ENCODE measurements around the gene ZNF76.

The ZNF76 gene

DNA sequence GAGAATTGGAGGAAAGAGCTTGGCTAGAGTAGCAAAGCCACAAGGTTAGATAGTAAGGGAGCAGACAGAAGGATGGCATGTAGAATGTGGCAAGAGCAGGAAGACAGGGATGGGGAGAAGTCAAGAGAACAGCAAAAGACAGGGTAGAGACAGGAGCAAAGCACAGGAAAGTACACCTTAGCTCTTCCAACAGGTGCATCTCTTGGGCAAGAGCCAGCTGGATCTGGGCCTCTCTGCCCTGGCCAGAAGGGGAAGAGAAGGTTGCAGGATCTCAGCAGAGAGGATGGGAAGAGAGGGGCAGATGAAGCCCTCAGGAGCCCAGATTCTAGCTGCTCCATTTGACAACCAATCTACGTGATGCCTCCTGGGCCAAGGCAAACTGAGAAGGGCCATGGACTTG is 29.0 kb upstream of the ZNF76 start:
- no peak overlapping the region for H2BK5ac ChIP-seq (ENCODE audit: low read length)
- no peak overlapping the region for H3K56ac ChIP-seq (ENCODE audit: low read length)
- H3K36me3 ChIP-seq (ENCODE audit: control insufficient read depth, insufficient read depth, low read length), result no peaks in the 10 kb centered on the region
- H3K4ac ChIP-seq (ENCODE audit: low read depth, low read length), result no peak overlapping the region
- WGBS (ENCODE audit: extremely low coverage, insufficient coverage, low lambda C conversion rate), result no CpG with 5 or more reads among the region's 1 CpG
- H3K9ac ChIP-seq (ENCODE audit: low read length), result no peak overlapping the region
- no peak overlapping the region for H2BK120ac ChIP-seq (ENCODE audit: low read depth, low read length)
- DNase-seq, result no peak
- H4K5ac ChIP-seq (ENCODE audit: low read length), result no peak overlapping the region
- no peak overlapping the region for H2AK5ac ChIP-seq (ENCODE audit: low read length)
- no peaks in the 10 kb centered on the region for H3K27me3 ChIP-seq (ENCODE audit: insufficient read depth, low read length, poor library complexity)
- no peaks in the 10 kb centered on the region for H3K79me1 ChIP-seq (ENCODE audit: low read length)
- no peak overlapping the region for H4K8ac ChIP-seq (ENCODE audit: low read depth, low read length)
- H3K27ac ChIP-seq (ENCODE audit: low read depth, low read length), result no peak overlapping the region
- no peak overlapping the region for H3K23ac ChIP-seq (ENCODE audit: low read length)
- no peak overlapping the region for H3K4me3 ChIP-seq (ENCODE audit: low read length)
- H3K4me2 ChIP-seq (ENCODE audit: low read length), result no peak overlapping the region
- no peaks in the 10 kb centered on the region for H3K4me1 ChIP-seq (ENCODE audit: control insufficient read depth, low read depth, low read length)
- H3K79me2 ChIP-seq (ENCODE audit: control insufficient read depth, insufficient read depth, low read length), result no peaks in the 10 kb centered on the region
- H2BK15ac ChIP-seq (replicated peaks; ENCODE audit: low read depth), result no peak overlapping the region
- H3K18ac ChIP-seq (ENCODE audit: low read length), result no peak overlapping the region

DNA sequence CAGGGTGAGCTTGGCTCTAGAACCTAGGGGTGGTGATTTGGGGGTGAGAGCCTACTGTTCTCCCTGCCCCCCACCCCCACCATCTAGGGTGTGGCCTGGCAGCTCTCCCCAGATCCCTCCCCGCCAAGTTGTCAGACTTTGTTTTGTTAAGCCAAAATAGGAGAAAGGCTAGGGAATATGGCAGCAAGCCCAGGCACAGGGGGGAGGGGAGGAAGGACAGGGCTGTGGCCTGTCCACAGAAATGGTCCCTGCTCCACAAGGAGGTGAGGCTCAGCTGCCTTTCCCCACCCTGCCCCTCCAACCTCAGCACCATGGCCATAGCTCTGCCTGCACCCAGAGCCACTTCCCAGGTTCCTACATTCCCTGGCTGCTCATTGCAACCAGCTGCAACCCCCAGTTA is 28.6 kb upstream of the ZNF76 start:
- no peaks in the 10 kb centered on the region for H3K79me2 ChIP-seq (ENCODE audit: control insufficient read depth, insufficient read depth, low read length)
- H3K4ac ChIP-seq (ENCODE audit: low read depth, low read length), result no peak overlapping the region
- H3K18ac ChIP-seq (ENCODE audit: low read length), result no peak overlapping the region
- no peak overlapping the region for H4K5ac ChIP-seq (ENCODE audit: low read length)
- no peaks in the 10 kb centered on the region for H3K79me1 ChIP-seq (ENCODE audit: low read length)
- H2BK120ac ChIP-seq (ENCODE audit: low read depth, low read length), result no peak overlapping the region
- no peak overlapping the region for H3K27ac ChIP-seq (ENCODE audit: low read depth, low read length)
- H3K27me3 ChIP-seq (ENCODE audit: insufficient read depth, low read length, poor library complexity), result no peaks in the 10 kb centered on the region
- no peaks in the 10 kb centered on the region for H3K36me3 ChIP-seq (ENCODE audit: control insufficient read depth, insufficient read depth, low read length)
- no peak overlapping the region for H3K4me2 ChIP-seq (ENCODE audit: low read length)
- no peak overlapping the region for H4K8ac ChIP-seq (ENCODE audit: low read depth, low read length)
- WGBS (ENCODE audit: extremely low coverage, insufficient coverage, low lambda C conversion rate), result no CpG with 5 or more reads among the region's 1 CpG
- no peak overlapping the region for H2AK5ac ChIP-seq (ENCODE audit: low read length)
- no peak overlapping the region for H2BK15ac ChIP-seq (replicated peaks; ENCODE audit: low read depth)
- H3K4me1 ChIP-seq (ENCODE audit: control insufficient read depth, low read depth, low read length), result no peaks in the 10 kb centered on the region
- H3K4me3 ChIP-seq (ENCODE audit: low read length), result no peak overlapping the region
- DNase-seq, result no peak
- H3K23ac ChIP-seq (ENCODE audit: low read length), result no peak overlapping the region
- H3K56ac ChIP-seq (ENCODE audit: low read length), result no peak overlapping the region
- no peak overlapping the region for H3K9ac ChIP-seq (ENCODE audit: low read length)
- H2BK5ac ChIP-seq (ENCODE audit: low read length), result no peak overlapping the region

DNA sequence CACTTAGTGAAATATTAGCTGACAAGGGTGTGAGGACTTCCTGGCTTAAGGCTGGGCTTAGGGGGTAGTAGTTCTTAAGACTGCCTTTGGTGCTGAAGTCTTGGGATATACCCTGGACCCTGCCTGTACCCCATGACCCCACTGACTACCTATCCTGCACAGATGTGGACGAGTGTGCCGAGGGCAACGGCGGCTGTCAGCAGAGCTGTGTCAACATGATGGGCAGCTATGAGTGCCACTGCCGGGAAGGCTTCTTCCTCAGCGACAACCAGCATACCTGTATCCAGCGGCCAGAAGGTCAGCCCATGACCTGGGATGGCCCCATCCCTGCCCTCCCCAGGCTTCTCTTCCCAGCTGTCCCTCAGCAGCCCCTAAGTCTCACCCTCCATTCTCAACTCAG is 28.0 kb upstream of the ZNF76 start:
- no peak overlapping the region for H4K5ac ChIP-seq (ENCODE audit: low read length)

DNA sequence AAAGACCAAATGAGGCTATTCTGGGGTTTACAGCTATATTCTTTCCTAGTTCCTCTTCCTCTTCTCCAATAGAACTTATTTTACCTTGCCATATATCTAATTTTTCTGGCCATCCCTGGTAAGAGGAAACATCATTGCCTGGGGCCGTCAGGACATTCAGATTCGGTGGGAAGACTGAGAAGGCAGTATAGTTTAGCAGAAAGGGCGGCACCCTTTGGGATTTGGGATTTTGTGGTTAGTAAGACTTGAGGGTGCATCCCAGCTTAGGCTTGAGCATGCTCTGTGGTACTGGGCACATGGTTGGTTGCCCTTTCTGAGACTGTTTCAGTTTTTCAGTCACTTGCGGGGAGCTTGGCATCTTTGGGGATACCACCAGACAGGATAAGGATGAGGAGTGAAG is 24.6 kb upstream of the ZNF76 start:
- H3K27ac ChIP-seq (ENCODE audit: low read depth, low read length), result no peak overlapping the region
- H3K79me1 ChIP-seq (ENCODE audit: low read length), result no peaks in the 10 kb centered on the region
- H3K36me3 ChIP-seq (ENCODE audit: control insufficient read depth, insufficient read depth, low read length), result no peaks in the 10 kb centered on the region
- H2BK5ac ChIP-seq (ENCODE audit: low read length), result no peak overlapping the region
- no peak overlapping the region for H3K4ac ChIP-seq (ENCODE audit: low read depth, low read length)
- no peak for DNase-seq
- no peaks in the 10 kb centered on the region for H3K27me3 ChIP-seq (ENCODE audit: insufficient read depth, low read length, poor library complexity)
- no peak overlapping the region for H3K56ac ChIP-seq (ENCODE audit: low read length)
- H4K5ac ChIP-seq (ENCODE audit: low read length), result no peak overlapping the region
- no peak overlapping the region for H3K18ac ChIP-seq (ENCODE audit: low read length)
- no CpG with 5 or more reads among the region's 4 CpGs for WGBS (ENCODE audit: extremely low coverage, insufficient coverage, low lambda C conversion rate)
- peaks cover 23% of the 10 kb centered on the region for H3K4me1 ChIP-seq (ENCODE audit: control insufficient read depth, low read depth, low read length)
- H2AK5ac ChIP-seq (ENCODE audit: low read length), result no peak overlapping the region
- H2BK15ac ChIP-seq (replicated peaks; ENCODE audit: low read depth), result no peak overlapping the region
- H4K8ac ChIP-seq (ENCODE audit: low read depth, low read length), result no peak overlapping the region
- H3K23ac ChIP-seq (ENCODE audit: low read length), result no peak overlapping the region
- no peaks in the 10 kb centered on the region for H3K79me2 ChIP-seq (ENCODE audit: control insufficient read depth, insufficient read depth, low read length)
- no peak overlapping the region for H3K4me3 ChIP-seq (ENCODE audit: low read length)
- H3K9ac ChIP-seq (ENCODE audit: low read length), result no peak overlapping the region
- H3K4me2 ChIP-seq (ENCODE audit: low read length), result no peak overlapping the region
- H2BK120ac ChIP-seq (ENCODE audit: low read depth, low read length), result no peak overlapping the region

More for the DNA sequence above, 28.0 kb upstream of the ZNF76 start:
- no peak overlapping the region for H3K23ac ChIP-seq (ENCODE audit: low read length)
- no peak overlapping the region for H3K4me3 ChIP-seq (ENCODE audit: low read length)
- no peak overlapping the region for H3K4me2 ChIP-seq (ENCODE audit: low read length)
- H3K79me2 ChIP-seq (ENCODE audit: control insufficient read depth, insufficient read depth, low read length), result no peaks in the 10 kb centered on the region
- H3K4me1 ChIP-seq (ENCODE audit: control insufficient read depth, low read depth, low read length), result no peaks in the 10 kb centered on the region
- H2BK15ac ChIP-seq (replicated peaks; ENCODE audit: low read depth), result no peak overlapping the region
- H4K8ac ChIP-seq (ENCODE audit: low read depth, low read length), result no peak overlapping the region
- H3K27me3 ChIP-seq (ENCODE audit: insufficient read depth, low read length, poor library complexity), result no peaks in the 10 kb centered on the region
- H3K4ac ChIP-seq (ENCODE audit: low read depth, low read length), result no peak overlapping the region
- H2BK120ac ChIP-seq (ENCODE audit: low read depth, low read length), result no peak overlapping the region
- H3K36me3 ChIP-seq (ENCODE audit: control insufficient read depth, insufficient read depth, low read length), result no peaks in the 10 kb centered on the region
- WGBS (ENCODE audit: extremely low coverage, insufficient coverage, low lambda C conversion rate), result no CpG with 5 or more reads among the region's 7 CpGs
- no peak overlapping the region for H3K56ac ChIP-seq (ENCODE audit: low read length)
- H2AK5ac ChIP-seq (ENCODE audit: low read length), result no peak overlapping the region
- DNase-seq, result no peak
- H3K79me1 ChIP-seq (ENCODE audit: low read length), result no peaks in the 10 kb centered on the region
- no peak overlapping the region for H3K9ac ChIP-seq (ENCODE audit: low read length)
- H3K18ac ChIP-seq (ENCODE audit: low read length), result no peak overlapping the region
- no peak overlapping the region for H2BK5ac ChIP-seq (ENCODE audit: low read length)
- H3K27ac ChIP-seq (ENCODE audit: low read depth, low read length), result no peak overlapping the region

DNA sequence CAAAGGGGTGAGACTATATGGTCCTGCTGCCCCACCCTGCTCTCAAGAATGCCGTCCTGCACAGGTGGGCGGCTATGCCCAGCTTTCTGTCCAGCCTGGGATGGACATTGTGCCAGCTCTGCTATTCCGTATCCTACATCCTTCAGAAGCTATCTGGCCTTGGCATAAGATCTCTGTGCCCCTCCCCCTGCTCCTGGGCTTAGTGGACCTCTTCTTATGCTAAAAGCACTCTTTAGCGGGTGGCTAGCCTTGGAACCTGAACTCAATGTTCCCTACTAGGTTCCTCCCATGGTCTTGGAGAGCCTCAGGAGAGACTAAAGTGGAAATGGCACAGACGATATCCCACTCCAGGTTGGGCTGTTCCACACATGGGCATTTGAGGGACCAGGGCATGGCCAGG is 23.3 kb upstream of the ZNF76 start:
- Histone ChIP-seq H3K4ac (ENCODE audit: low read depth, low read length) (no peak overlapping the region), H3K56ac (ENCODE audit: low read length) (no peak overlapping the region), H3K79me2 (ENCODE audit: control insufficient read depth, insufficient read depth, low read length) (no peaks in the 10 kb centered on the region), H4K8ac (ENCODE audit: low read depth, low read length) (no peak overlapping the region), H2BK15ac (replicated peaks; ENCODE audit: low read depth) (no peak overlapping the region), H3K23ac (ENCODE audit: low read length) (no peak overlapping the region), H3K4me3 (ENCODE audit: low read length) (no peak overlapping the region), H3K27ac (ENCODE audit: low read depth, low read length) (no peak overlapping the region), H2BK120ac (ENCODE audit: low read depth, low read length) (no peak overlapping the region), H3K4me1 (ENCODE audit: control insufficient read depth, low read depth, low read length) (peaks cover 25% of the 10 kb centered on the region), H3K27me3 (ENCODE audit: insufficient read depth, low read length, poor library complexity) (no peaks in the 10 kb centered on the region), H4K5ac (ENCODE audit: low read length) (no peak overlapping the region), H3K36me3 (ENCODE audit: control insufficient read depth, insufficient read depth, low read length) (no peaks in the 10 kb centered on the region), H2AK5ac (ENCODE audit: low read length) (no peak overlapping the region), H3K18ac (ENCODE audit: low read length) (no peak overlapping the region), H3K79me1 (ENCODE audit: low read length) (no peaks in the 10 kb centered on the region), H3K9ac (ENCODE audit: low read length) (no peak overlapping the region), H3K4me2 (ENCODE audit: low read length) (no peak overlapping the region), H2BK5ac (ENCODE audit: low read length) (no peak overlapping the region)
- no CpG with 5 or more reads among the region's 5 CpGs for WGBS (ENCODE audit: extremely low coverage, insufficient coverage, low lambda C conversion rate)
- DNase-seq, result no peak

DNA sequence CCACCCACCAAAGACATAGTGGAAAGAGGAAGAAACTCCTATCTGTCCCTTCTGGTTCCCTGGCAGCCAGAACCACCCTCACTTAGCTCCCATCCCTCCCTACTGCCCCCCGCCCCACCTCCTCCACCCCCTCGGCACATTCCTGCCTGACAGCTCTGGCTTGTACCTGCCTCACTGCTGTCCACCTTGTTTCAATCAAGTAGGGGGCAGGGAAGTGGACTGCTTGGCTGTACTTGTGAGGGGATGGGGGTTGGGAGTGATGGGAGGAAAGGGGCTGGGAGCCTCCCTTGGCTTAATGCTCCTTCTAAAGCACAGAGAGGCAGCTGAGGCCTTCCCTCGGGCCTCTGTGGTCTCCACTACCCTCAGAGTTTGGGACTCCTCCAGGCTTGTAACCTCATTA is 22.1 kb upstream of the ZNF76 start:
- H4K5ac ChIP-seq (ENCODE audit: low read length), result no peak overlapping the region
- no peak overlapping the region for H2AK5ac ChIP-seq (ENCODE audit: low read length)
- H3K23ac ChIP-seq (ENCODE audit: low read length), result no peak overlapping the region
- H3K18ac ChIP-seq (ENCODE audit: low read length), result no peak overlapping the region
- H3K79me1 ChIP-seq (ENCODE audit: low read length), result no peaks in the 10 kb centered on the region
- H3K56ac ChIP-seq (ENCODE audit: low read length), result no peak overlapping the region
- H3K27ac ChIP-seq (ENCODE audit: low read depth, low read length), result no peak overlapping the region
- H3K79me2 ChIP-seq (ENCODE audit: control insufficient read depth, insufficient read depth, low read length), result no peaks in the 10 kb centered on the region
- H2BK5ac ChIP-seq (ENCODE audit: low read length), result no peak overlapping the region
- no peak overlapping the region for H3K9ac ChIP-seq (ENCODE audit: low read length)
- H4K8ac ChIP-seq (ENCODE audit: low read depth, low read length), result no peak overlapping the region
- H3K36me3 ChIP-seq (ENCODE audit: control insufficient read depth, insufficient read depth, low read length), result no peaks in the 10 kb centered on the region
- no peak overlapping the region for H3K4ac ChIP-seq (ENCODE audit: low read depth, low read length)
- WGBS (ENCODE audit: extremely low coverage, insufficient coverage, low lambda C conversion rate), result no CpG with 5 or more reads among the region's 3 CpGs
- H2BK120ac ChIP-seq (ENCODE audit: low read depth, low read length), result no peak overlapping the region
- no peaks in the 10 kb centered on the region for H3K27me3 ChIP-seq (ENCODE audit: insufficient read depth, low read length, poor library complexity)
- DNase-seq, result no peak
- no peak overlapping the region for H3K4me2 ChIP-seq (ENCODE audit: low read length)
- H3K4me1 ChIP-seq (ENCODE audit: control insufficient read depth, low read depth, low read length), result peaks cover 25% of the 10 kb centered on the region
- H2BK15ac ChIP-seq (replicated peaks; ENCODE audit: low read depth), result no peak overlapping the region
- no peak overlapping the region for H3K4me3 ChIP-seq (ENCODE audit: low read length)
